Epithelial cell of proximal tubule (primary cell): ENCODE measurements around the gene CLRN2. TPM values are rescaled to one million over a fixed set of nuclear protein-coding genes. Genes with fewer than 3 reads are reported as not detected.

Experiments
- DNase-seq: peaks from one replicate; pipeline ENCODE4 v3.0.0-alpha.2; 2011; ENCODE audit warnings: low read depth
- H3K4me3 ChIP-seq: 2 replicates; pipeline ENCODE4 v1.5.1; 2011; ENCODE audit warnings: low read depth, mild to moderate bottlenecking, low read length
- CTCF ChIP-seq: conservative IDR thresholded peaks from 2 replicates; pipeline ENCODE4 v1.5.1; 2012; ENCODE audit warnings: low read depth, mild to moderate bottlenecking, low read length
- total RNA-seq: library from RNA; depleted of rRNA; stranded (reverse); fragments of >200 nt; gene quantifications from 2 replicates; pipeline ENCODE4 v1.2.3, GENCODE V29; 2015

The CLRN2 gene
- total RNA-seq, 1 donor from 2014 or later = not detected

GRCh38 chr4:17556498-17556897 is 41.5 kb downstream of the CLRN2 start:
- no peak for DNase-seq
- no peak for TF ChIP-seq CTCF
- H3K4me3 ChIP-seq = no peak overlapping the region

GRCh38 chr4:17557880-17558279 is 42.9 kb downstream of the CLRN2 start:
- no peak overlapping the region for H3K4me3 ChIP-seq
- TF ChIP-seq CTCF = no peak
- no peak for DNase-seq

- TF ChIP-seq CTCF = no peak
- no peak for DNase-seq
- H3K4me3 ChIP-seq = no peak overlapping the region
Observed at GRCh38 chr4:17558941-17559708, 44.2 kb downstream of the CLRN2 start.

GRCh38 chr4:17559709-17560048 is 44.7 kb downstream of the CLRN2 start:
- DNase-seq = no peak
- no peak overlapping the region for H3K4me3 ChIP-seq
- TF ChIP-seq CTCF = no peak

GRCh38 chr4:17560065-17560673 is 45.2 kb downstream of the CLRN2 start:
- DNase-seq = no peak
- no peak for TF ChIP-seq CTCF
- no peak overlapping the region for H3K4me3 ChIP-seq

GRCh38 chr4:17561195-17561909 is 46.4 kb downstream of the CLRN2 start:
- H3K4me3 ChIP-seq = no peak overlapping the region
- no peak for TF ChIP-seq CTCF
- DNase-seq = no peak
